GM12878 (cell line): ENCODE results near the gene TESK2. TPM values are rescaled to one million over a fixed set of nuclear protein-coding genes. Genes with fewer than 3 reads are reported as not detected.

Source experiments
- ATF7 ChIP-seq: fragments of 450-650 bp; IDR thresholded peaks from 2 replicates; pipeline ENCODE4 v1.6.1; 2016; ENCODE audit warnings: low read depth, mild to moderate bottlenecking
- CBX3 ChIP-seq: fragments of 200-600 bp; sonication (generic); IDR thresholded peaks from 2 replicates; pipeline ENCODE4 v1.6.1; 2016; ENCODE audit warnings: low read depth, borderline replicate concordance
- CREM ChIP-seq: IDR thresholded peaks from 2 replicates; pipeline ENCODE4 v1.6.1; 2014; ENCODE audit warnings: antibody characterized with exemption, low read depth
- EED ChIP-seq: sonication (generic); IDR thresholded peaks from 2 replicates; pipeline ENCODE4 v1.6.1; 2016; ENCODE audit warnings: antibody characterized with exemption, low read depth
- IRF5 ChIP-seq: fragments of 450-650 bp; IDR thresholded peaks from 2 replicates; pipeline ENCODE4 v1.6.1; 2017; ENCODE audit warnings: borderline replicate concordance
- MEF2A ChIP-seq: IDR thresholded peaks from 2 replicates; pipeline ENCODE4 v1.6.1; 2011; ENCODE audit warnings: low read depth, mild to moderate bottlenecking, low read length, moderate library complexity; ENCODE audit not compliant: insufficient read depth
- MYB ChIP-seq: fragments of 150-350 bp; IDR thresholded peaks from 2 replicates; pipeline ENCODE4 v1.6.1; 2014; ENCODE audit warnings: mild to moderate bottlenecking, low read depth, low read length, borderline replicate concordance
- NKRF ChIP-seq: fragments of 450-650 bp; conservative IDR thresholded peaks from 2 replicates; pipeline ENCODE4 v1.6.1; 2017; ENCODE audit warnings: mild to moderate bottlenecking, moderate library complexity
- NRF1 ChIP-seq: conservative IDR thresholded peaks from 2 replicates; pipeline ENCODE4 v1.6.1; 2011; ENCODE audit warnings: mild to moderate bottlenecking, low read depth, low read length, improper control_type of control experiment
- POLR2AphosphoS5 ChIP-seq: IDR thresholded peaks from 2 replicates; pipeline ENCODE4 v1.6.1; 2011; ENCODE audit warnings: mild to moderate bottlenecking, low read length, inconsistent platforms
- REST ChIP-seq: IDR thresholded peaks from 2 replicates; pipeline ENCODE4 v1.6.1; 2012; ENCODE audit warnings: mild to moderate bottlenecking, low read depth, low read length
- RFX5 ChIP-seq: IDR thresholded peaks from 2 replicates; pipeline ENCODE4 v1.6.1; 2011; ENCODE audit warnings: low read depth, low read length, improper control_type of control experiment
- SIX5 ChIP-seq: IDR thresholded peaks from 2 replicates; pipeline ENCODE4 v1.6.1; 2011; ENCODE audit warnings: mild to moderate bottlenecking, low read depth, low read length, moderate library complexity; ENCODE audit not compliant: severe bottlenecking
- SMARCA5 ChIP-seq: fragments of 450-650 bp; IDR thresholded peaks from 2 replicates; pipeline ENCODE4 v1.6.1; 2017; ENCODE audit warnings: mild to moderate bottlenecking
- STAT3 ChIP-seq: IDR thresholded peaks from 2 replicates; pipeline ENCODE4 v1.6.1; 2011; ENCODE audit warnings: low read depth, low read length, improper control_type of control experiment
- TARDBP ChIP-seq: IDR thresholded peaks from 2 replicates; pipeline ENCODE4 v1.6.1; 2016; ENCODE audit warnings: borderline replicate concordance
- TCF3 ChIP-seq: IDR thresholded peaks from 2 replicates; pipeline ENCODE4 v1.6.1; 2012; ENCODE audit warnings: low read depth, mild to moderate bottlenecking, low read length, borderline replicate concordance; ENCODE audit not compliant: insufficient read depth
- ZNF592 ChIP-seq: fragments of 450-650 bp; IDR thresholded peaks from 2 replicates; pipeline ENCODE4 v1.6.1; 2017; ENCODE audit warnings: mild to moderate bottlenecking, moderate library complexity
- polyA plus RNA-seq, 11 experiments: library from polyadenylated mRNA; depleted of rRNA in 4 of 11; unstranded in 6 of 11; stranded (reverse) in 5 of 11; fragments of >200 nt; fragmentation: Nextera tagmentation in 4 of 11; fragmentation: Illumina TruSeq in 1 of 11; extraction: Ambion mirVana in 4 of 11; extraction: Trizol in 1 of 11; gene quantifications; 1 replicate in 1 of 11; 2 replicates in 10 of 11; pipeline versions ENCODE4 v1.2.1 to v1.2.3, GENCODE V29; 2011 to 2016; ENCODE audit warnings: inconsistent platforms in 2 of 11, missing spikeins in 2 of 11, low read depth in 1 of 11
- total RNA-seq, 4 experiments: library from RNA; depleted of rRNA in 3 of 4; stranded (reverse); fragments of >200 nt in 3 of 4; fragmentation: Illumina TruSeq in 1 of 4; extraction: Trizol in 1 of 4; gene quantifications; 2 replicates each; pipeline versions ENCODE4 v1.2.1 to v1.2.3, GENCODE V29; 2013 to 2021

Gene TESK2
- total and polyA plus RNA-seq, 10 of the 15 experiments (the other 5 are each of a cell fraction or from before 2014, with no cell fraction given): 2.2 to 10.0 (median 5.7) TPM

GRCh38 chr1:45521413-45522323 lies 30.7 kb upstream of the TESK2 start, which contains the start of gene PRDX1 (continued):
- TF ChIP-seq REST (0 out of 2 replicates have a peak, but pooled peaks have one; percentile 21), SIX5 (no peak), CREM (peak; percentile 67), MYB (no peak), POLR2AphosphoS5 (peak; percentile 100), TCF3 (peak; percentile 97), RFX5 (no peak), NRF1 (no peak), CBX3 (no peak), ZNF592 (no peak), STAT3 (no peak), MEF2A (0 out of 2 replicates have a peak, but pooled peaks have one; percentile 59), SMARCA5 (0 out of 2 replicates have a peak, but pooled peaks have one; percentile 47), IRF5 (peak; percentile 94), NKRF (peak; percentile 89), EED (peak; percentile 88), TARDBP (peak; percentile 67; the same call in 1 of the 2 replicates), ATF7 (no peak; the same call in 1 of the 2 replicates)
